Pancreas (tissue), 10 donors: ENCODE results near the gene HRH2. TPM values are rescaled to one million over a fixed set of nuclear protein-coding genes. Genes with fewer than 3 reads are reported as not detected.
"Not testable (repeated sequence)": the region's sequence is repeated elsewhere in the genome, so short reads cannot be mapped to it uniquely, and the experiment has no call there.

Experiments
- ATAC-seq, 4 donors: fragments of 200-7000 bp; cut with Tn5 transposase; one replicate each; pipeline versions ENCODE4 v1.8.0 to v1.9.1; 2020; ENCODE audit warnings: mild to moderate bottlenecking in 4 of 4, moderate library complexity in 4 of 4
- DNase-seq, 6 donors: peaks; one replicate each; pipeline ENCODE4 v3.0.0-alpha.2; 2020
- FAIRE-seq: peaks from 2 replicates; lab custom pipeline; 2012; peaks lifted over from hg19 to GRCh38; lab: Jason Lieb, UNC
- H3K27ac ChIP-seq, 4 donors: fragments of 200-600 bp; sonication (generic); 1 replicate in 3 of 4; 2 replicates in 1 of 4; pipeline versions ENCODE4 v1.5.0 to v1.8.0; 2020
- H3K27me3 ChIP-seq, 4 donors: fragments of 200-600 bp; one replicate each; pipeline ENCODE4 v1.8.0; 2021
- H3K36me3 ChIP-seq, 3 donors: fragments of 200-600 bp; sonication (generic) in 1 of 3; one replicate each; pipeline versions ENCODE4 v1.5.0 to v1.8.0; 2020 to 2021
- H3K4me1 ChIP-seq, 3 donors: fragments of 200-600 bp; one replicate each; pipeline ENCODE4 v1.8.0; 2021
- H3K4me3 ChIP-seq, 4 donors: fragments of 200-600 bp; sonication (generic) in 2 of 4; one replicate each; pipeline versions ENCODE4 v1.5.0 to v1.8.0; 2020 to 2021
- H3K9me3 ChIP-seq, 4 donors: fragments of 200-600 bp; one replicate each; pipeline ENCODE4 v1.8.0; 2021
- WGBS, 2 donors: extraction: QIAGEN DNeasy Blood & Tissue Kit; methylation state at CpG; one replicate each; pipeline ENCODE4 v1.1.7; 2013; 5-methylcytosine and 5-hydroxymethylcytosine counted together
- intact Hi-C, 3 donors: fragments of 100-400 bp; cut with DNase I; formaldehyde crosslinking; loops; one replicate each; pipeline versions ENCODE4 v1.11.1 to v1.14.2; 2022
- polyA plus RNA-seq, 2 donors: library from polyadenylated mRNA; stranded (reverse); fragments of 200-250 nt; gene quantifications; one replicate each; pipeline ENCODE4 v1.2.3, GENCODE V29; 2013
- total RNA-seq, 6 donors: library from RNA; stranded (reverse); fragmentation: NEBNext Ultra II Directional in 4 of 6; extraction: Animal tissue kit (Norgen Biotek cat#: 25700) in 4 of 6; gene quantifications; one replicate each; pipeline versions ENCODE4 v1.2.1 to v1.2.4, GENCODE V29; 2021 to 2023
- TF ChIP-seq, protein P1 (sequence below), 4 donors: fragments of 200-600 bp; sonication (generic) in 3 of 4; IDR thresholded peaks; one replicate each; pipeline versions ENCODE4 v1.5.0 to v1.8.0; 2021; ENCODE audit warnings: antibody characterized with exemption in 4 of 4
- donor health status: healthy with polysubstance abuse.
- donor health status: DM: no; HTN: no; CAD: no; lungs with moderate emphysema.
- donor health status: DM: no; HTN: no; CAD: no.
- donor health status: control.
- donor health status: control.
- donor health status: Bipolar disorder and iron deficiency.
- donor health status: DM: yes; HTN: yes; CAD: no.
- donor health status: DM: no; HTN: no; CAD: no.
- donor health status: DM: no; HTN: no; CAD: no.
- donor health status: DM: yes; HTN: yes; CAD: no.

The HRH2 gene
- total and polyA plus RNA-seq, 8 donors, result 0.05 to 1.4 (median 0.50) TPM

DNA sequence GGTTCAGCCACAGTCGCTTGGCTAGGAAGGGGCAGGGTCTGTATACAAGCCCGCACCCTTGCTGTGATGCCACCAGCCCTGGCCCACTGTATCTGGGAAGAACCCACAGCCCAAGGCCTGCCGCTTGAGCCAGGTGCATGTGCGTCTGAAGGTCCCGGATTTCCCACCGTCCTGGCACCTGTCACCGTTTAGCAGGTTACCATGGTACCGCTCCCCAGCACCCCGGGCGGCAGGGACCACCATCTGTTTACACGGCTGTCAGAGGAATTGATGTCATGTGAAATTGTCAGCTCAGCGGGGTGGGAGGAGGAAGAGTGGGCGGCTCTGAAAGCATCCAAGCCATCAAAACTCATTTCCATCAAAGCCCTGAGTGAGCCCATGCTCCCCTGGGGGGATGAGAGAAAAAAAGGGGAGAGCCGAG, 92.7 kb downstream of the HRH2 start:
- Histone ChIP-seq H3K27me3 (peaks cover 0 to 3% (median 0%) of the 10 kb centered on the region in 4 donors), H3K36me3 (no peaks in the 10 kb centered on the region), H3K4me1 (no peaks in the 10 kb centered on the region), H3K4me3 (no peak overlapping the region), H3K9me3 (no peaks in the 10 kb centered on the region), H3K27ac (no peak overlapping the region)
- DNase-seq (no peak), ATAC-seq (no peak), FAIRE-seq (no peak)
- TF ChIP-seq, protein P1, sequence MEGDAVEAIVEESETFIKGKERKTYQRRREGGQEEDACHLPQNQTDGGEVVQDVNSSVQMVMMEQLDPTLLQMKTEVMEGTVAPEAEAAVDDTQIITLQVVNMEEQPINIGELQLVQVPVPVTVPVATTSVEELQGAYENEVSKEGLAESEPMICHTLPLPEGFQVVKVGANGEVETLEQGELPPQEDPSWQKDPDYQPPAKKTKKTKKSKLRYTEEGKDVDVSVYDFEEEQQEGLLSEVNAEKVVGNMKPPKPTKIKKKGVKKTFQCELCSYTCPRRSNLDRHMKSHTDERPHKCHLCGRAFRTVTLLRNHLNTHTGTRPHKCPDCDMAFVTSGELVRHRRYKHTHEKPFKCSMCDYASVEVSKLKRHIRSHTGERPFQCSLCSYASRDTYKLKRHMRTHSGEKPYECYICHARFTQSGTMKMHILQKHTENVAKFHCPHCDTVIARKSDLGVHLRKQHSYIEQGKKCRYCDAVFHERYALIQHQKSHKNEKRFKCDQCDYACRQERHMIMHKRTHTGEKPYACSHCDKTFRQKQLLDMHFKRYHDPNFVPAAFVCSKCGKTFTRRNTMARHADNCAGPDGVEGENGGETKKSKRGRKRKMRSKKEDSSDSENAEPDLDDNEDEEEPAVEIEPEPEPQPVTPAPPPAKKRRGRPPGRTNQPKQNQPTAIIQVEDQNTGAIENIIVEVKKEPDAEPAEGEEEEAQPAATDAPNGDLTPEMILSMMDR (IDR thresholded peaks at IDR 0.05), result no peak
- intact Hi-C loops, result no loop called here
- 15 to 23% methylated on average over 14 of the region's 14 CpGs for WGBS, 2 donors

DNA sequence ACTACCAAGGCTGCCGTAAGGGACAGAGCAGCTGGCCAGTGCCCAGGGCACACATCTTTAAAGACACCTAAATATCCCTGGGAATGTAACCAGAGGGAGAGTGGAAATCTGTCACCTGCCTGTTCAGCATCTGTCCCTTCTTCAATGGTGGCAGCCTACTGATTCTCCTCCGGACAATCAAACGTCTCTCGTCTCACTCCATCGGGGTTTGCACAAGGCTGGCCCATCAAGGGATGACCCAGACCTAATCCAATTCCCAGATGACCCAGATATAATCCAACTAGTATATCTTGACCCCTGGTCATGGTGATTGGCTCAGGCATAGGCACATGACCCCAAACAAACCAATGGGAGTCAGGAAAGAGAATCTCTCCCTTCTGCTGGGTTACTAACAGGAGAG, 93.5 kb downstream of the HRH2 start:
- 59 to 67% methylated on average over 5 of the region's 5 CpGs for WGBS, 2 donors
- intact Hi-C loops, result no loop called here
- peaks cover 0 to 3% (median 0%) of the 10 kb centered on the region in 4 donors for H3K27me3 ChIP-seq

DNA sequence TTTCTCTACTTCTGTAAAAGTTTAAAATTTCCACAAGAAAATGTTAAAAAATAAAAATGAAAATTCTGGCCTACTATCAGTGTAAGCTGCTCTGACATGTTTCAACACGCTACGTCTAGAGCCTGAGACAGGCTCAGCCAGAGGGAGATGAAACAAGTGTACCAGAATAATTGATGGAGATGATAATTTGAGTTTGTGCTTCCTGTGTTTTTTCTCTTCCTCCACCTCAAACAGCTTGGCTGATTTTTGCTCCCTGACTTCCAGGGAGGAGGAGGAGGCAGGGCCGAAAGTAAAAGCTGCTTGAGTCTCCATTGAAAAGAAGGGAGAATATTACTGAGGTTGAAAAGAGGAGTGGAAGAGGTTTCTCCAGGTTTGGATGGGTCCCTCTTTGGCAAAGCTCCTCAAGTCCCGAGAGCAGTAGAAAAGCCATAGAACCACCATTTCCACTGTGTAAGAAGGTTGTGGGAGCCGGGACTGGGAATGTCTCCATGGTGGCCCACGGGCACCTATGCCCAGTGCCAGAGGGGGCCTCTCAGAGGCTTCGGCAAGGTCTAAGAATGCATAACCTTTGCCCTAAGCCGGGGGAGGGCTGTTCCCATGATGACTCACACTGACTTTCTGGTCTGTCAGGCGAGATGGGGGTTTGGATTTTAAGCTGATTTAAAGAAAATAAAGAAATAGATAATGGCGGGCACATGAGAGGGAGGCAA, 95.1 kb downstream of the HRH2 start:
- intact Hi-C loops, result no loop called here
- no peak overlapping the region for H3K27ac ChIP-seq
- ATAC-seq, result no peak
- H3K4me1 ChIP-seq, result no peaks in the 10 kb centered on the region
- TF ChIP-seq, protein P1 (IDR thresholded peaks at IDR 0.05), result no peak
- no peak overlapping the region for H3K4me3 ChIP-seq
- DNase-seq, result no peak
- no peaks in the 10 kb centered on the region for H3K9me3 ChIP-seq
- FAIRE-seq, result no peak
- H3K36me3 ChIP-seq, result no peaks in the 10 kb centered on the region
- peaks cover 0 to 3% (median 0%) of the 10 kb centered on the region in 4 donors for H3K27me3 ChIP-seq
- 43 to 54% methylated on average over 10 of the region's 10 CpGs for WGBS, 2 donors

More for the DNA sequence above, 93.5 kb downstream of the HRH2 start:
- Histone ChIP-seq H3K27ac (no peak overlapping the region), H3K9me3 (no peaks in the 10 kb centered on the region), H3K4me1 (no peaks in the 10 kb centered on the region), H3K36me3 (no peaks in the 10 kb centered on the region), H3K4me3 (no peak overlapping the region)
- DNase-seq (no peak), ATAC-seq (no peak), FAIRE-seq (no peak)
- TF ChIP-seq, protein P1 (IDR thresholded peaks at IDR 0.05), result no peak

DNA sequence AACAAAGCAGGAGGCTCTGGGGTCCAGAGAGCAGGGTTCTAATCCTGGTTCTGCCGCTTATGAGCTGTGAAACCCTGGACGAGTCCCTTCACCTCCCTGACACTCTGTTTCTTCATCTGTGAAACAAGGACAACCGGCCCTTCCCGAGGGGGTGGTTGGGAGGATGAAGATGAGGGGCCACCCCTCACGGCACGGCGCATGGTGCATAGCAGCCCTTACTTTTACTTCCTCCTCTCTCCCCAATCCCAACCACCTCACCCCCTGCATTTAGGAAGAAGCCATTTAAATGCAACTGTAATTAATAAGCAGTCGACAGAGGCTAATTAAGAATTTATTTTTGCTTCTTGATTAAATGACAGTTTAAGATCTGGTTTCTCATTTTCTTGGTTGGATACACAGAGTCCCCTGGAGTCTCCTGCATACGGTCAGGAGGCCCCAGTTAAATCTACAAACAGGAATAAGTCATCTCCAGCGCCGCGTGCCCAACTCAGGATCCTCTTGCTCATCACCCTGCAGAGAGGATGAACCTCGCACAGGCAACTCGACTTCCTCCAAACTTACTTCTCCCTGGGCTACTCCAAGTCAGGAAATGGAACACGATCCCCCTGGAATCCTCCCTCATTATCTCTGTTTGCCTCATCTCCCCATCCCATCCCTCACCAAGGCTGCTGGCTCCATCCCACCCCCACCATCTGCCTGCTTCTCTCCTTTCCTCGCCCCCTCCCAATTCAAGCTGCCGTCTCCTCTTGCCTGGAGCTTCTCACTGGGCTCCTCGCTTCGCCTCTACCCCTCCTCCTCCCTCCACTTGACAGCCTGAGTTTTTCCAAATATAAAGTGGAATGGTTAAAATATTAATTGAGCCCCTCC, 95.9 kb downstream of the HRH2 start:
- DNase-seq, result no peak
- ATAC-seq, result no peak
- no peak for FAIRE-seq
- Histone ChIP-seq H3K4me1 (no peaks in the 10 kb centered on the region), H3K4me3 (no peak overlapping the region), H3K36me3 (no peaks in the 10 kb centered on the region), H3K27me3 (peaks cover 0 to 3% (median 0%) of the 10 kb centered on the region in 4 donors), H3K27ac (no peak overlapping the region), H3K9me3 (no peaks in the 10 kb centered on the region)
- TF ChIP-seq, protein P1 (IDR thresholded peaks at IDR 0.05), result no peak
- 59 to 72% methylated on average over 19 of the region's 19 CpGs for WGBS, 2 donors
- intact Hi-C loops, result no loop called here

DNA sequence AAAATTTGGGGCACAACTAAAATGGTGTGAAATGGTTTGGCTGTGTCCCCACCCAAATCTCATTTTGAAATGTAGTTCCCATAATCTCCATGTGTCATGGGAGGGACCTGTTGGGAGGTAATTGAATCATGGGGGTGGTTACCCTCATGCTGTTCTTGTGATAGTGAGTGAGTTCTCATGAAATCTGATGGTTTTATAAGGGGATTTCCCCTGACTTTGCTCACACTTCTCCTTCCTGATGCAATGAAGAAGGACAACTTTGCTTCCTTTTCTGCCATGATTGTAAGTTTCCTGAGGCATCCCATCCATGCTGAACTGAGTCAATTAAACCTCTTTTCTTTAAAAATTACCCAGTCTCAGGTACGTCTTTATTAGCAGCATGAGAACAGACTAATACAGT, 102.1 kb downstream of the HRH2 start:
- H3K9me3 ChIP-seq, FAIRE-seq, H3K4me1 ChIP-seq, H3K27me3 ChIP-seq, DNase-seq, H3K4me3 ChIP-seq, ATAC-seq, intact Hi-C loops, H3K27ac ChIP-seq, H3K36me3 ChIP-seq: not testable (repeated sequence)
- 29 to 37% methylated on average over 1 of the region's 1 CpG for WGBS, 2 donors

Other genes with a start within 250 kb of the HRH2 start
- gene DRD1, start 213.9 kb upstream of the HRH2 start, total RNA-seq, result under 1 TPM in 3 of 6 donors, not detected in 3; 0.05 to 0.06 (median 0.06) TPM
- gene DRD1, start 213.9 kb upstream of the HRH2 start, polyA plus RNA-seq, result under 1 TPM; 0.04 to 0.21 TPM
- 10 to 100 TPM in 4 of 6 donors, 1 to 10 TPM in 2; 9.0 to 18.1 (median 12.1) TPM for gene SFXN1, start 179.5 kb upstream of the HRH2 start, total RNA-seq
- 1 to 10 TPM; 4.3 to 6.2 TPM for gene SFXN1, start 179.5 kb upstream of the HRH2 start, polyA plus RNA-seq
- 10 to 100 TPM in 1 of 6 donors, 1 to 10 TPM in 5; 2.3 to 13.4 (median 4.3) TPM for gene CPLX2, start 213.5 kb downstream of the HRH2 start, total RNA-seq
- 10 to 100 TPM; 51.9 to 83.9 TPM for gene CPLX2, start 213.5 kb downstream of the HRH2 start, polyA plus RNA-seq